HG02884 (cell line): Measurements from ENCODE around the gene PLEKHA7.
"Not testable (repeated sequence)": the region's sequence is repeated elsewhere in the genome, so short reads cannot be mapped to it uniquely, and the experiment has no call there.

Source experiments
- ATAC-seq: cut with Tn5 transposase; IDR thresholded peaks from one replicate; pipeline ENCODE4 v1.9.1; 2021; ENCODE audit warnings: mild to moderate bottlenecking, moderate library complexity; ENCODE audit not compliant: unreplicated experiment

PLEKHA7 gene

GRCh38 chr11:16883174-16883573, 131.0 kb downstream of the PLEKHA7 start:
- no peak for ATAC-seq

- ATAC-seq = no peak
Observed at GRCh38 chr11:16881766-16882165, 132.4 kb downstream of the PLEKHA7 start.

GRCh38 chr11:16881074-16881709, 133.0 kb downstream of the PLEKHA7 start:
- no peak for ATAC-seq

GRCh38 chr11:16880184-16880801, 133.9 kb downstream of the PLEKHA7 start:
- no peak for ATAC-seq

- ATAC-seq = no peak
Observed at GRCh38 chr11:16879690-16880089, 134.5 kb downstream of the PLEKHA7 start.

- no peak for ATAC-seq
Observed at GRCh38 chr11:16876837-16877236, 137.4 kb downstream of the PLEKHA7 start.

GRCh38 chr11:16876053-16876752, 138.0 kb downstream of the PLEKHA7 start:
- ATAC-seq = no peak

- no peak for ATAC-seq
Observed at GRCh38 chr11:16874275-16874975, 139.8 kb downstream of the PLEKHA7 start.

GRCh38 chr11:16873289-16873688, 140.9 kb downstream of the PLEKHA7 start:
- ATAC-seq = no peak

GRCh38 chr11:16871368-16871767, 142.8 kb downstream of the PLEKHA7 start:
- ATAC-seq = no peak

- no peak for ATAC-seq
Observed at GRCh38 chr11:16867097-16867496, 147.1 kb downstream of the PLEKHA7 start.

GRCh38 chr11:16864428-16864827, 149.8 kb downstream of the PLEKHA7 start:
- not testable (repeated sequence) for ATAC-seq

- no peak for ATAC-seq
Observed at GRCh38 chr11:16863389-16863788, 150.8 kb downstream of the PLEKHA7 start.

- ATAC-seq = no peak
Observed at GRCh38 chr11:16862726-16863125, 151.5 kb downstream of the PLEKHA7 start.

GRCh38 chr11:16861862-16862261, 152.4 kb downstream of the PLEKHA7 start:
- no peak for ATAC-seq

- ATAC-seq = no peak
Observed at GRCh38 chr11:16860617-16861016, 153.6 kb downstream of the PLEKHA7 start.

- no peak for ATAC-seq
Observed at GRCh38 chr11:16859651-16860050, 154.6 kb downstream of the PLEKHA7 start.

- no peak for ATAC-seq
Observed at GRCh38 chr11:16857186-16857585, 157.0 kb downstream of the PLEKHA7 start.

- no peak for ATAC-seq
Observed at GRCh38 chr11:16856022-16856471, 158.2 kb downstream of the PLEKHA7 start.

- no peak for ATAC-seq
Observed at GRCh38 chr11:16854979-16855378, 159.2 kb downstream of the PLEKHA7 start.

- ATAC-seq = no peak
Observed at GRCh38 chr11:16853859-16854258, 160.4 kb downstream of the PLEKHA7 start.
